GM19240 (cell line): Measurements from ENCODE around the gene SMG6.
A peak's percentile ranks its signal among the peaks of the same experiment; 100 is the strongest.
"Not testable (repeated sequence)": the region's sequence is repeated elsewhere in the genome, so short reads cannot be mapped to it uniquely, and the experiment has no call there.

Experiments
- DNase-seq: peaks from one replicate; pipeline ENCODE4 v3.0.0; 2011; ENCODE audit warnings: low spot score; ENCODE audit not compliant: insufficient read length

SMG6 gene

GRCh38 chr17:2303204-2304188 is at the start of gene SMG6, which contains the start of gene SRR:
TSS of gene SMG6 (minus strand) at chr17:2303785. CDS start at chr17:2303720, 65 bp downstream.
TSS of gene SRR (plus strand) at chr17:2303950. CDS start at chr17:2315561, 11,611 bp downstream.
- DNase-seq: peak; percentile 92

GRCh38 chr17:2351269-2351668 is 47.7 kb upstream of the SMG6 start:
- no peak for DNase-seq

GRCh38 chr17:2347805-2348685 is 44.5 kb upstream of the SMG6 start:
- DNase-seq: no peak

- DNase-seq: no peak
These were observed 42.9 kb upstream of the SMG6 start for GRCh38 chr17:2346475-2346874.

- no peak for DNase-seq
These were observed 40.9 kb upstream of the SMG6 start for GRCh38 chr17:2344528-2344927.

GRCh38 chr17:2343421-2343820 is 39.8 kb upstream of the SMG6 start:
- DNase-seq: no peak

GRCh38 chr17:2338315-2338657 is 34.7 kb upstream of the SMG6 start:
- no peak for DNase-seq

- peak; percentile 62 for DNase-seq
These were observed 34.1 kb upstream of the SMG6 start for GRCh38 chr17:2337544-2338314.

GRCh38 chr17:2336852-2337543 is 33.4 kb upstream of the SMG6 start, which contains the start of gene SGSM2:
TSS of gene SGSM2 (plus strand) at chr17:2337501. CDS start at chr17:2337689, 188 bp downstream.
- DNase-seq: peak; percentile 63

- DNase-seq: peak; percentile 99
These were observed 32.7 kb upstream of the SMG6 start, which contains the start of gene TSR1 for GRCh38 chr17:2336215-2336851. TSS of gene TSR1 (minus strand) at chr17:2336457. CDS start at chr17:2336427, 30 bp downstream.

GRCh38 chr17:2335726-2336214 is 32.2 kb upstream of the SMG6 start:
- peak; percentile 13 for DNase-seq

GRCh38 chr17:2331303-2331702 is 27.7 kb upstream of the SMG6 start:
- DNase-seq: no peak

- DNase-seq: no peak
These were observed 20.2 kb upstream of the SMG6 start for GRCh38 chr17:2323629-2324314.

GRCh38 chr17:2321399-2321798 is 17.8 kb upstream of the SMG6 start:
- no peak for DNase-seq

GRCh38 chr17:2319051-2319450 is 15.5 kb upstream of the SMG6 start:
- no peak for DNase-seq

- DNase-seq: no peak
These were observed 14.2 kb upstream of the SMG6 start for GRCh38 chr17:2317796-2318195.

GRCh38 chr17:2316916-2317205 is 13.3 kb upstream of the SMG6 start:
- DNase-seq: not testable (repeated sequence)

GRCh38 chr17:2312736-2313135 is 9.2 kb upstream of the SMG6 start:
- no peak for DNase-seq
